Natural killer cell treated with Interleukin-12 subunit alpha and Interleukin-12 subunit beta and Interleukin-15 and Interleukin-18, amount 100 ng/mL, for 72 hours (primary cell): ENCODE measurements around the gene SLC43A2. TPM values are rescaled to one million over a fixed set of nuclear protein-coding genes. Genes with fewer than 3 reads are reported as not detected.
A peak's percentile ranks its signal among the peaks of the same experiment; 100 is the strongest.

Experiments used
- ATAC-seq, 2 donors: fragments of 150-1000 bp; cut with Tn5 transposase in 1 of 2; sonication (Bioruptor Pico), chemical (Tn5 transposase) in 1 of 2; 2 replicates each; pipeline ENCODE4 v1.10.0; 2021
- DNase-seq: peaks from one replicate; pipeline ENCODE4 v3.0.0; 2022; ENCODE audit warnings: low spot score
- H3K27ac Mint-ChIP-seq, 2 donors: 1 replicate in 1 of 2; 2 replicates in 1 of 2; pipeline ENCODE4 v1.8.0; 2022; ENCODE audit warnings: mixed read lengths in 2 of 2, mild to moderate bottlenecking in 1 of 2, moderate library complexity in 1 of 2
- H3K27me3 Mint-ChIP-seq, 2 donors: 1 replicate in 1 of 2; 2 replicates in 1 of 2; pipeline ENCODE4 v1.8.0; 2022; ENCODE audit warnings: mixed read lengths in 2 of 2
- H3K36me3 Mint-ChIP-seq: one replicate; pipeline ENCODE4 v1.8.0; 2022; ENCODE audit warnings: mixed read lengths
- H3K4me1 Mint-ChIP-seq, 2 donors: 1 replicate in 1 of 2; 2 replicates in 1 of 2; pipeline ENCODE4 v1.8.0; 2022; ENCODE audit warnings: low read depth in 2 of 2, mixed read lengths in 2 of 2, mild to moderate bottlenecking in 1 of 2
- H3K4me3 Mint-ChIP-seq: one replicate; pipeline ENCODE4 v1.8.0; 2022; ENCODE audit warnings: mixed read lengths
- H3K9me3 Mint-ChIP-seq: 2 replicates; pipeline ENCODE4 v1.8.0; 2022; ENCODE audit warnings: mixed read lengths
- total RNA-seq, 2 donors: library from RNA; stranded (reverse); gene quantifications; one replicate each; pipeline ENCODE4 v1.2.3, GENCODE V29; 2022

Gene SLC43A2
- total RNA-seq, 2 donors from 2014 or later: 4.9 to 5.0 TPM

DNA sequence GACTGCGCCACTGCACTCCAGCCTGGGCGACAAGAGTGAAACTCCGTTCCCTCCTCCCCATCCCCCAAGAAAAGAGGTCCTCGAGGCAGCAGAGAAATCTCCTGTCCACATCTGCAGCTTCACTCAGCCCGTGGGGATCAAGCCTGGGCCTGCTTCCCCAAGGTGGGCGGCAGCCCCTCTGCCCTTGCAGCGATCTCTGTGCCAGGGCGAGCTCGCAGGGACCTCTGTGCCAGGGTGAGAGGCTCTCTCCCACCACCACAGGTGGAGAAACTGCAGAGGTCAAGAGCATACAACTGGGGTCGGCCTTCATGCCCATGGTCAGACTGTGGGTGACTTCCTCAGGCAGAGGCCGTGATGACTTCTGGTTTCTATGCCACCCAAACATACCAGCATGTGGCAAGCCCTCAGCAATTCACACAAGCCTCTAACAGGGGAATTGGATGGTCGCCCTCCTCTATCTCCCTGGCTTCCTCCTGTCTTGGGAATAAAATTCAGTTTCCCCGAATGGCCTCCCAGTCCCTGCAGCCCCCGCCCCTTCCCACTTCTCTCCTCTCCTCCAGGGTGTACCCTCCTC, 5.5 kb downstream of the SLC43A2 start:
- Mint-ChIP-seq H3K4me1 (peaks cover 6% of the 10 kb centered on the region in 2 donors), H3K4me3 (no peak overlapping the region), H3K27me3 (peaks cover 0 to 7% of the 10 kb centered on the region in 2 donors), H3K9me3 (no peaks in the 10 kb centered on the region), H3K27ac (no peak overlapping the region), H3K36me3 (no peaks in the 10 kb centered on the region)
- DNase-seq: no peak
- ATAC-seq: no peak

GRCh38 chr17:1621273-1621954, 7.2 kb downstream of the SLC43A2 start:
- ATAC-seq (no peak), DNase-seq (no peak)
- Mint-ChIP-seq H3K27ac (no peak overlapping the region), H3K4me1 (no peaks in the 10 kb centered on the region), H3K27me3 (peaks cover 0 to 6% of the 10 kb centered on the region in 2 donors), H3K9me3 (no peaks in the 10 kb centered on the region), H3K36me3 (no peaks in the 10 kb centered on the region), H3K4me3 (no peak overlapping the region)

DNA sequence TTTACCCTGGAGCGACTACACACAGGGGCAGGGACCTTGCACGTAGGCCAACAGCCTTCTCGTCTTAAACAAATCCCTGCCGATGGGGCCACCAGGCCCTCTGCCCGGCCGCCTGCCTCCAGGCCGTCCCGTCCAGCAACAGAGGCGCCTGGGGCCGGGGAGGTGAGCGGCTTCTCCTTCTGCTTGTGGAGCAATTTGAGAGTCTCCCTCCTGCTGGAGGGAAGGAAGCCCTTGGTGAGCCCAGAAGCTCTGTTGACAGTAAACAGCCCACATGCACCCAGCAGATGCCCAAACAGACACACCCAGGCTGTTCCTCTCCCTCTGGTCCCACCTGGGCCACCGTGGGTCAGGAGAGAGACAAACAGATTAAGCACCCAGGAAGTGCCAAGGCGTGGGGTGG, 8.1 kb downstream of the SLC43A2 start:
- DNase-seq: no peak
- peaks cover 0 to 3% of the 10 kb centered on the region in 2 donors for H3K4me1 Mint-ChIP-seq
- H3K27me3 Mint-ChIP-seq: no peaks in the 10 kb centered on the region
- H3K9me3 Mint-ChIP-seq: no peaks in the 10 kb centered on the region
- H3K27ac Mint-ChIP-seq: no peak overlapping the region
- no peak overlapping the region for H3K4me3 Mint-ChIP-seq
- no peak for ATAC-seq
- no peaks in the 10 kb centered on the region for H3K36me3 Mint-ChIP-seq

GRCh38 chr17:1617620-1618174, 10.9 kb downstream of the SLC43A2 start:
- Mint-ChIP-seq H3K4me1 (peaks cover 7 to 12% of the 10 kb centered on the region in 2 donors), H3K27me3 (no peaks in the 10 kb centered on the region), H3K27ac (no peak overlapping the region), H3K9me3 (no peaks in the 10 kb centered on the region), H3K4me3 (no peak overlapping the region), H3K36me3 (no peaks in the 10 kb centered on the region)
- DNase-seq (no peak), ATAC-seq (no peak)

DNA sequence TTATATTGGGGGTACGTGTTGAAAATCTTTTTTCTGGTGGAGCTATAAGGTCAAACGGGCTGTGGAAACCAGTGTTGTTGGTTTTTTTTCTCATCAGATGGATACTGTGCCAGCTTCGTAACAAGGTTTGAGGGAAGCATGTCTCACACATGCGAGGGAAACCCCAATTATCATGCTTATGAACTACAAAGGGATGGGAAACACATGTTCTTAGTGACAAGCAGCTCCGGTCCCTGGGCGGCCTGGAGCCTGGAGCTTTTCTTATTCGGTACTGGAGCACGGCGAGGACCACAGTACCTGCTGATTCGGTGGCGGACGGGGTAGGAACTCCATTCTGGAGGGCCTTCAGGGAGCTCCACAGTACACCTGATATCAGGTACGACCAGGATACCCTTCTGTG, 12.5 kb downstream of the SLC43A2 start:
- Mint-ChIP-seq H3K4me1 (peaks cover 7 to 12% of the 10 kb centered on the region in 2 donors), H3K4me3 (no peak overlapping the region), H3K27ac (no peak overlapping the region), H3K9me3 (no peaks in the 10 kb centered on the region), H3K27me3 (no peaks in the 10 kb centered on the region), H3K36me3 (no peaks in the 10 kb centered on the region)
- DNase-seq (no peak), ATAC-seq (no peak)

DNA sequence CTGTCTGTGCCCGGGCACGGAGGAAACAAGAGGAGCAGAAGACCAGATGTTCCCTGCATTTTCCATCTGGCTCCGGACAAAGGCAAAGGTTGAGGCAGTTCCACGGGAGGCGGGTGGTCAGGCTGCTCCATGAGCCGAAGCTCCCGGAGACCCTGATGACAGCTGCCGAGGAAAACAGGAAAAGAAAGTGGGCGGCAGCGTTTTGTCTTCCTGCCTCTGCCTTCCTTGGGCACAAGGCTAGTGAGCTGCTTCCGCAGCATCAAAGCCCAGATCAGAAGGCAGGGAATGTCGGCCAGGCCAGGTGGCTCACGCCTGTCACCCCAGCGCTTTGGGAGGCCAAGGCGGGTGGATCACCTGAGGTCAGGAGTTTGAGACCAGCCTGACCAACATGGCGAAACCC, 16.2 kb downstream of the SLC43A2 start:
- H3K27ac Mint-ChIP-seq: no peak overlapping the region
- no peaks in the 10 kb centered on the region for H3K9me3 Mint-ChIP-seq

GRCh38 chr17:1611715-1612114, 16.9 kb downstream of the SLC43A2 start:
- DNase-seq (no peak), ATAC-seq (no peak)
- H3K4me3 Mint-ChIP-seq: no peak overlapping the region
- H3K36me3 Mint-ChIP-seq: no peaks in the 10 kb centered on the region
- H3K27me3 Mint-ChIP-seq: no peaks in the 10 kb centered on the region
- no peaks in the 10 kb centered on the region for H3K9me3 Mint-ChIP-seq
- H3K27ac Mint-ChIP-seq: no peak overlapping the region
- peaks cover 26 to 27% of the 10 kb centered on the region in 2 donors for H3K4me1 Mint-ChIP-seq

More for the DNA sequence above, 16.2 kb downstream of the SLC43A2 start:
- no peak for ATAC-seq
- H3K27me3 Mint-ChIP-seq: no peaks in the 10 kb centered on the region
- no peaks in the 10 kb centered on the region for H3K36me3 Mint-ChIP-seq
- peaks cover 21% of the 10 kb centered on the region in 2 donors for H3K4me1 Mint-ChIP-seq
- no peak overlapping the region for H3K4me3 Mint-ChIP-seq
- no peak for DNase-seq

DNA sequence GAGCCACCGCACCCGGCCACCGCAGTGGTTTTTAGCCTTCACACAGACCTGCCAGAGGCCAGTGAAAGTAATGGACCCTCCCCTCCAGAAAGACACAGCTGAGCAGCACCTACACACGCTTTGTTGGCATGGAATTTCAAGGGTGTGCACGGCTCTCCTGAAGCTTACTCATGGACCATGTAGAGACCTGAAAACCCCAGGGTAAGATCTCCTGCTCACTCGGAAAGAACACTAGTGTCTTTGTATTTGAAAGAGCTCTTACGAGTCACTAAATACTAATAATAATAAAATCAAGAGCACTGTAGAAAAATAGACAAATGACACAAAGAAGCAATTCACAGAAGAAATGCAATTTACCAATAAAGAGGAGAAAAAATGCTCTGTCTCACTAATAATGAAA, 20.0 kb downstream of the SLC43A2 start:
- Mint-ChIP-seq H3K27ac (peak overlapping the region; percentile 85 to 94), H3K4me3 (no peak overlapping the region)

DNA sequence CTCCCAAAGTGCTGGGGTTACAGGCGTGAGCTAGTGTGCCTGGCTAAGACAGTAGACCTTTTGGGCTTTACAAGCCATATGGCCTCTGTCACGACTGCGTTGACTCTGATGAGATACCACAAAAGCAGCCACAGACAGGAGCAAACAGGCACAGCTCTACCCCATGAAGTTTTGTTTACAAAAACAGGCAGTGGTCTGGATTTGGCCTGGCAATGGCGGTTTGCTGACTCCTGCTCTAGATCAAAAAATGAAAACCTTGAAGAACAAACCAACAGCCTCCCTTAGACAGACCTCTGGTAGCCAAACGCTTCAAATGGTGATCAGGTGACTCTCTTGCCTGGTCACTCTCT, 20.7 kb downstream of the SLC43A2 start:
- Mint-ChIP-seq H3K4me3 (peak overlapping the region; percentile 76), H3K36me3 (no peaks in the 10 kb centered on the region), H3K27ac (peak overlapping the region; percentile 85 to 94), H3K27me3 (no peaks in the 10 kb centered on the region), H3K4me1 (peaks cover 19 to 20% of the 10 kb centered on the region in 2 donors), H3K9me3 (no peaks in the 10 kb centered on the region)
- no peak for DNase-seq
- no peak for ATAC-seq

More for the DNA sequence above, 20.0 kb downstream of the SLC43A2 start:
- no peaks in the 10 kb centered on the region for H3K36me3 Mint-ChIP-seq
- peaks cover 19 to 20% of the 10 kb centered on the region in 2 donors for H3K4me1 Mint-ChIP-seq
- H3K9me3 Mint-ChIP-seq: no peaks in the 10 kb centered on the region
- H3K27me3 Mint-ChIP-seq: no peaks in the 10 kb centered on the region
- DNase-seq (no peak), ATAC-seq (no peak)

DNA sequence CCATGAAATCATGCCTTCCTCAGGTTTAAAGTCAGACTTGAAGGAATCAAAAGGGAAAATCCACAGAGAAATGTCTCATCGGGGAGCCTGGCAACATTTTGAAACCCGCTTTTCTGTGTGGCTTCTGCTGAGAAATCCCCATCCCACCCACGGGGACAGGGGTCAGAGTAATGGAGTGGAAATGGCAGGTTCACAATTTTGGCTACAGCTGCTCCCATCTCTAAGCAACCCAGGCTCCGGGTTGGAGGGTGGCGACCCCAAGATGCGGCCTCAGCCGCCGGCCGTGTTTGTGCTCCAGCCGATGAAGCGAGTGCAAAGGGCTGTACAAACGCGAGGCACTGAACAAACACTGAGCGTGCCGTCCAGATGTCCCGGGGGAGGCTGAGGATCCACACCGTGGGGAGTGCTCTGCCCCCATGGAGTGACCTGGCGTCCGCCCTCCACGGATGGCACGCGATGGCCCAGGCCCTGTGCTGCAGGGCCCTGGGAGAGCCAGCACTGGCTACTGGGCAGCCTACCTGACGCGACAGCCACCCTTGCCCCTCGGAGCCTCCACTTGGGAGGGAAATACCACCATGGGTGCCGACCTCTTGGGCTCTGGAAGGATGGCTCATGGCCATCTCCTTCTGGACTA, 22.2 kb downstream of the SLC43A2 start:
- peak overlapping the region; percentile 76 for H3K4me3 Mint-ChIP-seq
- no peak for ATAC-seq
- no peak for DNase-seq
- H3K27ac Mint-ChIP-seq: peak overlapping the region; percentile 85 to 94
- H3K27me3 Mint-ChIP-seq: no peaks in the 10 kb centered on the region
- H3K36me3 Mint-ChIP-seq: no peaks in the 10 kb centered on the region
- H3K4me1 Mint-ChIP-seq: peaks cover 19 to 20% of the 10 kb centered on the region in 2 donors
- no peaks in the 10 kb centered on the region for H3K9me3 Mint-ChIP-seq

GRCh38 chr17:1605681-1606351, 22.8 kb downstream of the SLC43A2 start:
- Mint-ChIP-seq H3K27ac (peak overlapping the region in 1 of 2 donors; percentile 72), H3K9me3 (no peaks in the 10 kb centered on the region), H3K36me3 (no peaks in the 10 kb centered on the region), H3K4me3 (no peak overlapping the region), H3K27me3 (no peaks in the 10 kb centered on the region), H3K4me1 (peaks cover 19 to 20% of the 10 kb centered on the region in 2 donors)
- DNase-seq: no peak
- ATAC-seq: no peak

DNA sequence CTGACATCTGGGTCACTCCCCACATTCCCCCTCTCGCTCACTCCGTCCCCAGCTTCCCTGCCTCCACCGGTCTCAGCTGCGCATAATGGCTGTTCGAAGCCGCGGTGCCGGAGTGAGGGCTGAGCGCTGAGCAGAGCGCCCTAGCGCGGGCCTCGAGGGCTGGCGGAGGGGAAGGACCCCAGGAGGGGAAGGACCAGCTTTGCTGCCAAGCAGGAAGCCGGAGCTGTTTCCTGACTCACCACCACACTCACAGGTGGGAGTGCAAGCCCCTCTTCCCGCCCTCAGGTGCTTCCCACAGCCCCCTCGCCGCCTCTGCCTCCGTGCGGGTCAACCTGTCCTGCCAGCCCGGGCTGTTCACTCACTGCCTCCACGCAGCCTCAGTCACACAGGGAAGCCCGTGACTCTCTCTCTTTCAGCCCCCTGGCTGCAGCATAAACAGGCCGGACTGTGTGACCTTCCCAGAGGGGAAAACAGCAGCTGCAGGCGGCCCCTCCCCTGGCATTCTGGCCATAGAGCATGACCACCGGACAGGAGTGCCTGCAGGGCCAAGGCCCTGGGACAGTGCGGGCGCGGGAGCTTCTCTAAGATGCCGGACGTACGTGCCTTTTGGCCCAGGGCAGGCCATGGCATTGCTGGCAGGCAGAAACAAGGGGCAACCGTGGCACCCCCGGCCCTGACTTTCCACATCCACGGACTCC, 23.7 kb downstream of the SLC43A2 start:
- Mint-ChIP-seq H3K4me3 (no peak overlapping the region), H3K4me1 (peaks cover 19 to 20% of the 10 kb centered on the region in 2 donors), H3K36me3 (no peaks in the 10 kb centered on the region), H3K27me3 (no peaks in the 10 kb centered on the region), H3K9me3 (no peaks in the 10 kb centered on the region), H3K27ac (no peak overlapping the region)
- DNase-seq (no peak), ATAC-seq (no peak)

GRCh38 chr17:1601571-1601970, 27.1 kb downstream of the SLC43A2 start:
- ATAC-seq (no peak), DNase-seq (no peak)
- Mint-ChIP-seq H3K36me3 (no peaks in the 10 kb centered on the region), H3K9me3 (no peaks in the 10 kb centered on the region), H3K4me1 (peaks cover 0 to 6% of the 10 kb centered on the region in 2 donors), H3K27ac (no peak overlapping the region), H3K27me3 (no peaks in the 10 kb centered on the region), H3K4me3 (no peak overlapping the region)
